HK-2 (cell line): Measurements from ENCODE around the gene SUPT4H1.

Source experiments
- DNase-seq: peaks from one replicate; pipeline ENCODE4 v3.0.0-alpha.2; 2018; ENCODE audit not compliant: unreplicated experiment

Gene SUPT4H1

GRCh38 chr17:58329810-58330537 lies 22.0 kb downstream of the SUPT4H1 start:
- DNase-seq: no peak

- no peak for DNase-seq
These were observed 22.8 kb downstream of the SUPT4H1 start for GRCh38 chr17:58329035-58329809.

DNA sequence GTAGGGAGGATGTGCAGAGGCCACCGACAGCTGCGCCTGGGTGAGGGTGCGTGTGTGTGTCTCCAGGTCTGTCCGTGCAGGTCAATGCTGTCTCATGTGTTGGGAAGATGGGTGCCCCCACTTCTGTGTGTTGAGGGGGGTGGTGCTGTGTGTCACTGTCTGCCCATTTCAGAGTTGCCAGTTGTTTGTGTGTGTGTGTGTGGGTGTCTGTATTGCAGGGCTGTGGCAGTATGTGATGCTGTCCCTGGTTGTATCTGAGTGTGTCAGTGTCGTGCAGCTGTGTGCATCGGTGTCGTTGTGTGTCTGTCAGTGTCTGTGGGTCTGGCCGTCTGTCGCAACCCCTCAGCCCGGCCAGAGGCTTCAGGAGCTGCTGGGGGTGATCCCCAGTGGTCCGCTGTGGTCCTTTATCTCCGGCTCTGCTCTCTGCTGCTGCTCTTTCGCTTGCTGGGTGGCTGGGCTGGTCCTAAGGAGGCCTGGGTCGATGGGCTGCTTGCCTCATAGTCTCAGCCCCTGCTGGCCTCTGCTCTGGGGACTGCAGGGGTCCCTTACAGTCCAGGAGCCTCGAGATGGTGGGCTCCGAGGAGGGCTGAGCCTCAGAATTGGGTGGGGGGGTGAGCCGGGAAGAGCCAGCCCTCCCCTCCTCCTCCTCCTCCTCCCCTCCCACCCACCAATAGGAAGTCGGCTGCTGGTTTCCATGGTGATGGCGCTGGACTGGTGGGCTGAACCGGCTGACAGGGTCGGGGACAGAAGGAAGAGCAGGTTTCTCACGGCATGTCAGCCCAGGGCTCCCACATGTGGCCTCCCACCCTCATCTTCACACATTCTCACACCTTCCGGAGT lies 23.6 kb downstream of the SUPT4H1 start, which contains the start of gene TSPOAP1:
Gene TSPOAP1 (minus strand): TSS at position 601 of the 840 bp plus-strand sequence. CDS start 875 bp downstream, outside the sequence.
- DNase-seq: no peak

GRCh38 chr17:58327363-58328194 lies 24.4 kb downstream of the SUPT4H1 start:
- DNase-seq: no peak

DNA sequence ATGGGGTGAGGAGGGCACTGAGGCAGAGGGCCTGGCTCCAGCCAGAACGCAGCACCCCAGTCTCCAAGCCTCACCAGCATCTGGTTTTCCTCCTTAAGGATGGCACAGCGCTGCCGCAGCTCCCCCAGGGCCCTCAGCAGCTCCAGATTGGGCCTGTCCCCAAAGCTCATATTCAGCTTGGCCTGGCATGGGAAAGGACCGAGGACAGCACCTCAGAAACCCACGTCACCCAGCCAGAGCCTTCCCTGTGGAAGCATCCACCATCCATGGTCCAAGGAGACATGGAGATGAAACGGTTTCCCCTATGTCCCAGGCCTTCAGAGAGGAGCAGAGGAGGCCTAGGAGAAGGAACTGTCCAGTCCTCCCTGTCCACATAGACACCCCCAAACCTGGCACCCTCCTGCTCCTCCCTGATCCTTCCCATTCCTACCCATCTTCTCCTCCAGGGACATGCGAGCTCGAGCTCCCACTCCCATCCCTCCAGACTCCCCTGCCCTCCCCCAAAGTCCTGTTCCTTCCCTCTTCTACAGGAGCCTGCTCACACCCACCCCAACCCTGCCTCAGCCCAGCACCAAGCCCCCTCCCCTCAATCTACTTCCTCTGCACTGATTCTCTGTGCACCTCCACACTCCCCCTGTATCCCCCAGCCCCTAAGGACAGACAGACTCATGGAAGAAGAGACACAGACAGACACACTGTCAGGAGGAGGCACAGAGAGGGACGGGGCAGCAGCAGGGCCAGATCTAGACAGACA lies 25.2 kb downstream of the SUPT4H1 start:
- DNase-seq: no peak

GRCh38 chr17:58325976-58326468 lies 26.0 kb downstream of the SUPT4H1 start:
- no peak for DNase-seq

DNA sequence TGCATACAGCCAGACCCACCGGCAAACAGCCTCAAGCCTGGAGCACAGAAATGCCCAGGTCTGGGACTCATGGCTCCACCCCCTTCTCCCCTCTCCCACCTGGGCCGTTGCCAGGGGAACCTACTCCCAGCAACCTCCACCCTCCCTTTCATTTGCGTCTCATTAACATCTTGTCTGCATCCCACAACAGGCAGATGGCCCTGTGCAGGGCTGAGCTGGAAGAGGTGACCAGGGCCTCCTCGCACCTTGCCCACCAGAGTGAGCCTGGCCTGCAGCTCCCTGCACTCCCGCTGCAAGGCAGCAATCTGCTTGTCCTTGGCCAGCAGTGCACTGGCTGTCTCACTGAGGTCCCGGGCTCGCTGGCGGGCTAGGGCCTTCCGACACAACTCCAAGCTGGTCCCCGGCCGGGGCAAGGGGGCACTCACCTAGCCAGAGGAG lies 26.7 kb downstream of the SUPT4H1 start:
- no peak for DNase-seq

DNA sequence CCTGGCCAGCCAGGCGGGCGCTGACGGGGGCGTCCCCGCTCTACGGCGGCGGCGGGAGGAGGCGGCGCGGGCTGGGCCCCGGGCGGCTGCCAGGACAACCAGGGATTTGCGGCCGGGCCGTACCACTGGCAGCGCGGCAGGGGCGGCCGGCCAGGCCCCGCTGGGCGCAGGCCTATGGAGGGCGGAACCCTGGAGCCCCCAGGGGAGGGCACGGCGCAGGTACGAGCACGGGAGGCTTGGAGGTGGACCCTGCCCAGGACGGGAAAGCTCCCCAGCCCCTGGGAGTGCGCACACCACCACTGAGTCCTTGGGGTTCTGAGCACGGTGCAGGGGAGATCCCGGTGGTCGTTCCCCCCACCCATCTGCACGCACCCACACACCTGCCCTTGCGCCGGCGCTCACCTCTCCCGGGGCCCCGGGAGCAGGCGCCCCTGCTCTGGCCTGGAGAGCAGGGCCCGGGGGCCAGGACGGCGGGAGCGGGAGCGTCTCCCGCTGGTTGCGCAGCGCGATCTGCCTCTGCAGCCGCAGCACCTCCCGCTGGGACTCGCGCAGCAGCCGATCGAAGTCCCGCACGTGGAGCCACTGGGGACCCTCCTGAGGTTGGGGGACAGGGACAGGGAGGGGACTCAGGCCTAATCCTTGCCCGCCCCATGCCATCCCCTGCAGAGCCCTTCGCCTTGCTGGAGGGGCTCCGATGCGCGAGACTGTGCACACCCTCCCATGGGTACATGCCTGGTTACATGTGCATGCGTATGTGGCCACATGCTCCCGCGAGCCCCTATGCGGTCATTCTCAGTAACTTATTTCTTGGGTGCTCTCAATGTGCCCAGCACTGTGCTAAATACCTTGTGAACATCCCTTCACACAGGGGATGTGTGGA lies 27.4 kb downstream of the SUPT4H1 start:
- DNase-seq: peak; percentile 57

GRCh38 chr17:58324056-58324408 lies 28.0 kb downstream of the SUPT4H1 start:
- DNase-seq: no peak

GRCh38 chr17:58323366-58324055 lies 28.5 kb downstream of the SUPT4H1 start:
- DNase-seq: no peak

- DNase-seq: no peak
These were observed 29.3 kb downstream of the SUPT4H1 start for GRCh38 chr17:58322581-58323185.

DNA sequence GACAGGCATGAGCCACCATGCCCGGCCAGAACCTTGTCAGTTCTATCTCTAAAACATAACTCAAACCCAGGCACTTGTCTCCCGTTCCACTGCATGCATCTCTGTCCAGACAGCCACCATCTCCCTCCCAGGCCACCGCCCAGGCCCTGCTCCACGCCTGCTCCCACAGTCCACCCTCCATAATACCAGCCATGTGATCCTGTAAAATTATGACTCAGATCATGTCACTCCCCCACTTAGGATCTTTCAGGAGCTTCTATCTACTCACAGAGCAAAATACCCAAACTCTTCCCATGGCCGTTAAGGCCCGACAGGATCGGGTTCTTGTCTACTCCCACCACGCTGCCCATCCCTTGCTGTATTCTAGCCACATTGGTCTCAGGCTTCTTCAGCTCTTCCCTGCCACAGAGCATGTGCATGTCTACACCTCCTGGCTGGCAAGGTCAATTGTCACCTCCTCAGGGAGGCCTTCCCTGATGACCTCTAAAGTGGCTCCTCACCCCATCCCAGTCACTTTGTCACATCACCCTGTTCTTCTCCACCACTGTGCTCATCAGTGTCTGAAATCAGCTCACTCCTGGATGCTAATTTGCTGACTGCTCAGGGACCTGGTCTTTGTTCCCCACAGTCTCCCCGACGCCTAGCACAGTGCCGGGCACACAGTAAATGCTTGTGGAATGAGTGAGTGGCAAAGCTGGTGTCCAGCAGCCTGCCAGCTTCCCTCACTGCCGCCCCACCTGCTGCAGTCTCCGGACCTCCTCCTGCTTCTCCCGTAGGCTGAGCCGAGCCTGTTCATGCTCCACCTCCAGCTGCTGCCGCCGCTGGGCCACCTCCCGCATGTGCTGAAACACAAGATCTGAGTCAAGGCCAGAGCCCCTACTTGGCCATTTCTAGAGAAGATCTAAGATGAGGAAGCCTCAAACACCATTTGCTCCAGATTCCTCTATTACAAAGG lies 30.2 kb downstream of the SUPT4H1 start:
- no peak for DNase-seq

- DNase-seq: no peak
These were observed 31.3 kb downstream of the SUPT4H1 start for GRCh38 chr17:58320570-58321323.

- DNase-seq: no peak
These were observed 31.8 kb downstream of the SUPT4H1 start for GRCh38 chr17:58320163-58320558.

- no peak for DNase-seq
These were observed 32.5 kb downstream of the SUPT4H1 start for GRCh38 chr17:58319173-58320162.
